Neural crest cell (in vitro differentiated cells): ENCODE measurements around the gene DCST2. TPM values are rescaled to one million over a fixed set of nuclear protein-coding genes. Genes with fewer than 3 reads are reported as not detected.
A peak's percentile ranks its signal among the peaks of the same experiment; 100 is the strongest.

ENCODE experiments used
- DNase-seq: peaks from one replicate; pipeline ENCODE4 v3.0.0; 2021; ENCODE audit warnings: low read depth, mixed read lengths, low spot score
- H3K27ac Mint-ChIP-seq: one replicate; pipeline ENCODE4 v1.8.0; 2021; ENCODE audit warnings: mild to moderate bottlenecking, mixed read lengths; ENCODE audit not compliant: unreplicated experiment
- H3K27me3 Mint-ChIP-seq: 2 replicates; pipeline ENCODE4 v1.8.0; 2021; ENCODE audit warnings: low read depth, mild to moderate bottlenecking, mixed read lengths
- H3K36me3 Mint-ChIP-seq: 2 replicates; pipeline ENCODE4 v1.8.0; 2021; ENCODE audit warnings: low read depth, mild to moderate bottlenecking, mixed read lengths
- H3K4me1 Mint-ChIP-seq: 2 replicates; pipeline ENCODE4 v1.8.0; 2021; ENCODE audit warnings: mixed read lengths
- H3K4me3 Mint-ChIP-seq: one replicate; pipeline ENCODE4 v1.8.0; 2021; ENCODE audit warnings: mild to moderate bottlenecking, mixed read lengths
- H3K9me3 Mint-ChIP-seq: 2 replicates; pipeline ENCODE4 v1.8.0; 2021; ENCODE audit warnings: mixed read lengths
- total RNA-seq: library from RNA; stranded (reverse); gene quantifications from 2 replicates; pipeline ENCODE4 v1.2.1, GENCODE V29; 2021
- TF ChIP-seq, protein P1 (sequence below): fragments of 200-600 bp; sonication (generic); conservative IDR thresholded peaks from 2 replicates; pipeline ENCODE4 v1.5.0; 2021; ENCODE audit warnings: antibody characterized with exemption, mild to moderate bottlenecking

Gene DCST2
- total RNA-seq, 1 donor from 2014 or later = 1.3 TPM

DNA sequence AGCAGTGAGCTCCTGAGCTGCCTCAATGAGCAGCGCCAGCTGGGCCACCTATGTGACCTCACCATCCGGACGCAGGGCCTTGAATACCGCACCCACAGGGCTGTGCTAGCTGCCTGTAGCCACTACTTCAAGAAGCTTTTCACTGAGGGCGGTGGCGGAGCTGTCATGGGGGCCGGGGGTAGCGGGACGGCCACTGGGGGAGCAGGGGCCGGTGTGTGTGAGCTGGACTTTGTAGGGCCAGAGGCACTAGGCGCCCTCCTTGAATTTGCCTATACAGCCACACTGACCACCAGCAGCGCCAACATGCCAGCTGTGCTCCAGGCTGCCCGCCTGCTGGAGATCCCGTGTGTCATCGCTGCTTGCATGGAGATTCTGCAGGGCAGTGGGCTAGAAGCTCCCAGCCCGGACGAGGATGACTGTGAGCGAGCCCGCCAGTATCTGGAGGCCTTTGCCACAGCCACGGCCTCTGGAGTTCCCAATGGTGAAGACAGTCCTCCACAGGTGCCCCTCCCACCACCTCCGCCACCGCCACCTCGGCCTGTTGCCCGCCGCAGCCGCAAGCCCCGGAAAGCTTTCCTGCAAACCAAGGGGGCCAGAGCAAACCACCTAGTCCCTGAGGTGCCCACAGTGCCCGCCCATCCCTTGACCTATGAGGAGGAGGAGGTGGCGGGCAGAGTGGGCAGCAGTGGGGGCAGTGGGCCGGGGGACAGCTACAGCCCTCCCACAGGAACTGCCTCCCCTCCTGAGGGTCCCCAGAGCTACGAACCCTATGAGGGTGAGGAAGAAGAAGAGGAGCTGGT lies 18.7 kb downstream of the DCST2 start:
- no peaks in the 10 kb centered on the region for H3K9me3 Mint-ChIP-seq
- H3K27ac Mint-ChIP-seq = no peak overlapping the region
- H3K4me3 Mint-ChIP-seq = no peak overlapping the region
- no peaks in the 10 kb centered on the region for H3K36me3 Mint-ChIP-seq
- no peak for DNase-seq
- TF ChIP-seq, protein P1, sequence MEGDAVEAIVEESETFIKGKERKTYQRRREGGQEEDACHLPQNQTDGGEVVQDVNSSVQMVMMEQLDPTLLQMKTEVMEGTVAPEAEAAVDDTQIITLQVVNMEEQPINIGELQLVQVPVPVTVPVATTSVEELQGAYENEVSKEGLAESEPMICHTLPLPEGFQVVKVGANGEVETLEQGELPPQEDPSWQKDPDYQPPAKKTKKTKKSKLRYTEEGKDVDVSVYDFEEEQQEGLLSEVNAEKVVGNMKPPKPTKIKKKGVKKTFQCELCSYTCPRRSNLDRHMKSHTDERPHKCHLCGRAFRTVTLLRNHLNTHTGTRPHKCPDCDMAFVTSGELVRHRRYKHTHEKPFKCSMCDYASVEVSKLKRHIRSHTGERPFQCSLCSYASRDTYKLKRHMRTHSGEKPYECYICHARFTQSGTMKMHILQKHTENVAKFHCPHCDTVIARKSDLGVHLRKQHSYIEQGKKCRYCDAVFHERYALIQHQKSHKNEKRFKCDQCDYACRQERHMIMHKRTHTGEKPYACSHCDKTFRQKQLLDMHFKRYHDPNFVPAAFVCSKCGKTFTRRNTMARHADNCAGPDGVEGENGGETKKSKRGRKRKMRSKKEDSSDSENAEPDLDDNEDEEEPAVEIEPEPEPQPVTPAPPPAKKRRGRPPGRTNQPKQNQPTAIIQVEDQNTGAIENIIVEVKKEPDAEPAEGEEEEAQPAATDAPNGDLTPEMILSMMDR = no peak
- H3K4me1 Mint-ChIP-seq = peaks cover 28% of the 10 kb centered on the region
- H3K27me3 Mint-ChIP-seq = no peaks in the 10 kb centered on the region

DNA sequence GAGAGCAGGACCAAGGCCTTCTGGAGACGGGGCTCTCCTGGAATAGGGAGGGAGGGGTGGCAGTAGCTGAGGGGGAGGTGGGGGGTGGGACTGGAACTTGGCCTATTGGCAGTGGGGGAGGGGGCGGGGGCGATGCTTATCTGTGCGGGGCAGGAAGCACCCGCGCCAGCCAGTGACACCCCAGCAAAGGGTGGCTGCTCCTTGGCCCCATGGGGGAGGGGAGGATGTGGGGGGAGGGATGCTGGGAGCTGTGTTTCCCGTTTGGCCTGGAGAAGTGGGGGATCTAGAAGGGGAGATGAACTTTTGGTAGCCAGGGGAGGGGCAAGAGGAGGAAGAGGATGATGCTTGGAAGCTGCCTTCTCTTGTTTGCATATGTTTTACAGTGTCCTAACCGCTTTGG lies 19.9 kb downstream of the DCST2 start:
- no peak overlapping the region for H3K27ac Mint-ChIP-seq
- H3K27me3 Mint-ChIP-seq = no peaks in the 10 kb centered on the region
- no peak overlapping the region for H3K4me3 Mint-ChIP-seq
- DNase-seq = no peak
- no peaks in the 10 kb centered on the region for H3K9me3 Mint-ChIP-seq
- TF ChIP-seq, protein P1 = no peak
- peaks cover 15% of the 10 kb centered on the region for H3K4me1 Mint-ChIP-seq
- H3K36me3 Mint-ChIP-seq = no peaks in the 10 kb centered on the region

DNA sequence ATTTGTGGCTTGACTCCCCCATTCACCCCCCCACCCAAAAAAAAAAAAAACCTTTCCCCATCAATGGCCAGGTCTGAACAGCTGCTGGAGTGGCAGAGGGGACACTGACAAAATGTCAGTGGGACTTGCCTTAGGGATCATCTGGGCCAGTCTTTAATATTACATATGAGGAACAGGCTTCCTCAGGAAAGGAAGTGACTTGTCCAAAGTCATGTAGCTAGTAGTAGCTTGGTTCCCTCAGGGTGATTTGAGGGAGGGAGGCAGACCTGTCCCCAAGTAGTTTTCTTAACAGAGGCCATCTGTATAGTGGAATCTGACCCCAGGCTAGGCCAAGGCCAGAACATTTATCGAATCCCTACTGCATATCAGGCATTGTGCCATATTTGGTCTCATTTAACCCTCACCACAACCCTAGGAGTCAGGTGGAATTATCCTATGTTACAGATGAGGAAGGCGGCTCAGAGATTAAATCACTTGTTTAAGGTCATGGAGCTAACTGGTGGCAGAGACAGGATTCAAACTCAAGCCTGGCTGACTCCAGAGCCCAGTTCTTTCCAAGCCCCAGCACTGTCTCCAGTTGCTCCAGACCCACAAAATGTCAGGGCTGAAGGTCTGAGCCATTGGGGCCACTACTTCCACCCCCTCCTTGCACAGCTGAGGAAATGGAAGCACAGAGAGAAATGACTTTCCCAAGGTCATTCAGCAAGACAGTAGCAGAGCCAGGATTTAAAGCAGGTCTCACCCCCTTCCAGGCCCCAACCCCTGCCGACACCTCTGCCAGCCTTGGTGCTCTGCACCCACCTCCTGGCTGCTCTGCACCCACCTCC lies 20.6 kb downstream of the DCST2 start:
- Mint-ChIP-seq H3K4me1 (peaks cover 14% of the 10 kb centered on the region), H3K9me3 (no peaks in the 10 kb centered on the region), H3K27me3 (no peaks in the 10 kb centered on the region), H3K36me3 (no peaks in the 10 kb centered on the region), H3K27ac (no peak overlapping the region), H3K4me3 (peak overlapping the region; percentile 25)
- TF ChIP-seq, protein P1 = no peak
- DNase-seq = no peak

DNA sequence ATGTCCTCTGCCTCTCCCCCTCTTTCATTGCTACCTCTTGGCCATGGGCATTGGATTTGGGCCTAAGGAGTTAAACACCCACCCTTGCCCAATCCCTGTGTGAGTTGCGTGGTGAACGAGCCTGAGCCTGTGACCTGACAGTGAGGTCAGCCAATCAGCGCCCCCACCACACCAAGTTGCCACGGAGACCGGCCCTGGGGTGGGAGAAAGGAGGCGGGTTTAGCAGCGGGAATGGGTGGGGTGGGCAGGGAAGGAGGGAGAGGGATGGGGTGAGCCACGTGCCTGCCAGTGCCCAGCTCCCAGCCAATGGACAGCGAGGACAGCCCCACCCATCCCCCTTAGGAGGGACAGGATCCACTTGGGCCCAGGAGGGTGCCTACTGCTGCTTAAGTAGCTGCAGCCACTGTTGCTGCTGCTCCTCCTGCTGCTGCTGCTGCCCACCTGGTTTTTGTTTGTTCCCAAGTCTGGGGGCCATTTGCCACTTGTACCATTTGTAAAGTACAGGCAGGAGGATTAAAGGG lies 21.5 kb downstream of the DCST2 start:
- H3K4me1 Mint-ChIP-seq = peaks cover 10% of the 10 kb centered on the region
- no peak overlapping the region for H3K27ac Mint-ChIP-seq
- no peaks in the 10 kb centered on the region for H3K27me3 Mint-ChIP-seq
- no peaks in the 10 kb centered on the region for H3K36me3 Mint-ChIP-seq
- H3K9me3 Mint-ChIP-seq = no peaks in the 10 kb centered on the region
- H3K4me3 Mint-ChIP-seq = no peak overlapping the region
- DNase-seq = no peak
- TF ChIP-seq, protein P1 = no peak

DNA sequence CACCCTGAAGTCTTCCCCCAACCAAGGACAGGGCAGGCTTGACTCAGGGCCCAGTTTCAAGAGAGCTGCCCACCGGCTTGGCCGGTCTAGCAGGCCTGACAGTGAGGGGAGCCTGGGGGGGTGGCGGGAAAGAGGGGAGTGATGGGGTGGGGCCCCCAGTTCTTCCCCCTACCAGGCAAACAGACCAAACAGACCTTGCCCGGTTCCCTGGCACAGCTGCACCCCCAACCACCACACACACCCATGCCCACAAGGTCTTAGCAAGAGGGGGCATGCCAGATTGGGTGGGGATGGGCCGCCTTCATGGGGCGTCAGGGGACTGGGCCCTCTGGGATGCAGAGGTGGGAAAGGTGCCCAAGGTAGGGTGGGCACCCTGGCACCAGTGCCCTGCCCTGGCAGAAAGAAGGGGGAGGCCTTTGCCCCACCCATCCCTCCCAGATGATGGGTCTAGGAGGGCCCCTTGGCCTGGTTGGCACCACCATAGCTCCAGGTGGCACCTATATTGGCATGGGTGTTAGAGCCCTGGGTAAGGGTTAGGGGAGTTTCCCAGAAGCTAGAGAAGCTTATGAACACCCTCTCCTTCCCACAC lies 22.1 kb downstream of the DCST2 start:
- DNase-seq = no peak
- Mint-ChIP-seq H3K4me3 (no peak overlapping the region), H3K4me1 (peaks cover 14% of the 10 kb centered on the region), H3K36me3 (no peaks in the 10 kb centered on the region), H3K27ac (no peak overlapping the region), H3K27me3 (no peaks in the 10 kb centered on the region), H3K9me3 (no peaks in the 10 kb centered on the region)
- TF ChIP-seq, protein P1 = no peak
